HG03571 (cell line): ENCODE results near the gene FMN1.

Experiments used
- ATAC-seq: cut with Tn5 transposase; IDR thresholded peaks from one replicate; pipeline ENCODE4 v1.9.1; 2021; ENCODE audit not compliant: unreplicated experiment

FMN1 gene

GRCh38 chr15:32736701-32737061, 457.8 kb downstream of the FMN1 start:
- ATAC-seq: no peak

- no peak for ATAC-seq
Observed at GRCh38 chr15:32735989-32736700, 458.4 kb downstream of the FMN1 start.

- no peak for ATAC-seq
Observed at GRCh38 chr15:32733281-32733680, 461.2 kb downstream of the FMN1 start.

GRCh38 chr15:32732574-32733157, 461.8 kb downstream of the FMN1 start:
- no peak for ATAC-seq

GRCh38 chr15:32730677-32731654, 463.5 kb downstream of the FMN1 start:
- no peak for ATAC-seq

- no peak for ATAC-seq
Observed at GRCh38 chr15:32729700-32730395, 464.7 kb downstream of the FMN1 start.

GRCh38 chr15:32723171-32723948, 471.2 kb downstream of the FMN1 start:
- ATAC-seq: peak; percentile 89

GRCh38 chr15:32722136-32722535, 472.4 kb downstream of the FMN1 start:
- ATAC-seq: no peak

GRCh38 chr15:32721596-32721995, 472.9 kb downstream of the FMN1 start:
- no peak for ATAC-seq

- no peak for ATAC-seq
Observed at GRCh38 chr15:32718821-32719716, 475.4 kb downstream of the FMN1 start.

GRCh38 chr15:32718227-32718820, 476.2 kb downstream of the FMN1 start:
- no peak for ATAC-seq

- ATAC-seq: no peak
Observed at GRCh38 chr15:32717426-32718226, 476.9 kb downstream of the FMN1 start, which contains the start of gene GREM1. TSS of gene GREM1 (plus strand) at chr15:32718004. CDS start at chr15:32730691, 12,687 bp downstream.

GRCh38 chr15:32716915-32717425, 477.5 kb downstream of the FMN1 start:
- ATAC-seq: no peak

- ATAC-seq: no peak
Observed at GRCh38 chr15:32716216-32716914, 478.1 kb downstream of the FMN1 start.
